OCI-LY1 (cell line): Measurements from ENCODE around the gene ASPHD1.

ENCODE experiments used
- H2AFZ ChIP-seq: fragments of 200-600 bp; sonication (generic), shearing (Covaris generic); 2 replicates; pipeline ENCODE4 v1.6.0; 2014; ENCODE audit warnings: antibody characterized with exemption, mild to moderate bottlenecking, low read length
- H3F3A ChIP-seq: fragments of 200-600 bp; sonication (generic), shearing (Covaris generic); 2 replicates; pipeline ENCODE4 v1.6.0; 2014; ENCODE audit warnings: mild to moderate bottlenecking, antibody characterized with exemption, low read length, moderate library complexity; ENCODE audit not compliant: insufficient read depth
- H3K27ac ChIP-seq: fragments of 200-600 bp; sonication (generic); 2 replicates; pipeline ENCODE4 v1.5.1; 2014; ENCODE audit warnings: low read length, mixed run types, mild to moderate bottlenecking, low read depth; ENCODE audit not compliant: poor library complexity, severe bottlenecking
- H3K27me3 ChIP-seq: fragments of 200-600 bp; sonication (generic); 2 replicates; pipeline ENCODE4 v1.6.0; 2014; ENCODE audit warnings: antibody characterized with exemption, mild to moderate bottlenecking, low read length, moderate library complexity; ENCODE audit not compliant: insufficient read depth
- H3K36me3 ChIP-seq: fragments of 200-600 bp; sonication (generic); 2 replicates; pipeline ENCODE4 v1.6.1; 2014; ENCODE audit warnings: mild to moderate bottlenecking, antibody characterized with exemption, low read length, moderate library complexity, mixed read lengths; ENCODE audit not compliant: insufficient read depth
- H3K4me1 ChIP-seq: fragments of 200-600 bp; sonication (generic); 2 replicates; pipeline ENCODE4 v1.5.1; 2014; ENCODE audit warnings: mild to moderate bottlenecking, low read length, moderate library complexity; ENCODE audit not compliant: insufficient read depth, severe bottlenecking
- H3K4me2 ChIP-seq: fragments of 200-600 bp; sonication (generic), shearing (Covaris generic); 2 replicates; pipeline ENCODE4 v1.6.1; 2014; ENCODE audit warnings: low read length
- H3K4me3 ChIP-seq: fragments of 200-600 bp; sonication (generic); 2 replicates; pipeline ENCODE4 v1.5.1; 2014; ENCODE audit warnings: low read length, low read depth, mild to moderate bottlenecking, mixed read lengths; ENCODE audit not compliant: poor library complexity, severe bottlenecking
- H3K79me2 ChIP-seq: fragments of 200-600 bp; shearing (Covaris generic); 2 replicates; pipeline ENCODE4 v1.6.1; 2016; ENCODE audit warnings: mixed run types, low read length, mixed read lengths; ENCODE audit not compliant: insufficient read depth
- H3K9ac ChIP-seq: fragments of 200-600 bp; sonication (generic), shearing (Covaris generic); 2 replicates; pipeline ENCODE4 v1.6.1; 2014; ENCODE audit warnings: mild to moderate bottlenecking, low read length, mixed read lengths
- H3K9me2 ChIP-seq: fragments of 200-600 bp; sonication (generic), shearing (Covaris generic); 2 replicates; pipeline ENCODE4 v1.6.1; 2014; ENCODE audit warnings: low read depth, mild to moderate bottlenecking, low read length, mixed read lengths
- H3K9me3 ChIP-seq: fragments of 200-600 bp; shearing (Covaris generic); 2 replicates; pipeline ENCODE4 v1.6.1; 2014; ENCODE audit warnings: low read length, mixed read lengths
- H4K20me1 ChIP-seq: fragments of 200-600 bp; sonication (generic), shearing (Covaris generic); 2 replicates; pipeline ENCODE4 v1.6.0; 2016; ENCODE audit warnings: mild to moderate bottlenecking, low read length; ENCODE audit not compliant: insufficient read depth
- EZH2 ChIP-seq: fragments of 200-600 bp; sonication (generic), shearing (Covaris generic); IDR thresholded peaks from 2 replicates; pipeline ENCODE4 v1.8.0; 2017; ENCODE audit warnings: borderline replicate concordance, mixed run types, mild to moderate bottlenecking, antibody characterized with exemption, low read length, moderate library complexity, mixed read lengths
- TF ChIP-seq, protein P1 (sequence below): fragments of 200-600 bp; sonication (generic), shearing (Covaris generic); IDR thresholded peaks from 2 replicates; pipeline ENCODE4 v1.5.1; 2017; ENCODE audit warnings: mild to moderate bottlenecking, antibody characterized with exemption, low read length, moderate library complexity, mixed read lengths

Gene ASPHD1

DNA sequence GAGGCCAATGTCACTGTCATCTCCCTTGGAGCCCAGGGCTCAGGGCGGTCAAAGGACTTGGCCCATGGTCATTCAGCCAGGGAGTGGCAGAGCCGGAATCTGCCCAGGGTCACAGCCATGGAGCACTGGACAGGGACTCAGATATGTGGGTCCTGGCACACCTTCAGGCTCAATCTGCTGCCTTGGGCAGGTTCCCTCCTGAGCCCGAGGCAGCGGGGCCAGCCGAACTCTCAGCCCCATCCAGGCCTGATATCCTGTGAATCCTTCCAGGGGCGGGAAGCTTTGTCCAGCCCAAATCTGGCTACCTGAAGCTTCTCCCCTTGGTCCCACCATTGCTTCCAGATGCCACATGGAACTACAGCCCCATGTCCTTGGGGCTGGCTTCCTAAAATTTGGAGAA, 25.1 kb upstream of the ASPHD1 start:
- TF ChIP-seq EZH2: no peak
- TF ChIP-seq, protein P1, sequence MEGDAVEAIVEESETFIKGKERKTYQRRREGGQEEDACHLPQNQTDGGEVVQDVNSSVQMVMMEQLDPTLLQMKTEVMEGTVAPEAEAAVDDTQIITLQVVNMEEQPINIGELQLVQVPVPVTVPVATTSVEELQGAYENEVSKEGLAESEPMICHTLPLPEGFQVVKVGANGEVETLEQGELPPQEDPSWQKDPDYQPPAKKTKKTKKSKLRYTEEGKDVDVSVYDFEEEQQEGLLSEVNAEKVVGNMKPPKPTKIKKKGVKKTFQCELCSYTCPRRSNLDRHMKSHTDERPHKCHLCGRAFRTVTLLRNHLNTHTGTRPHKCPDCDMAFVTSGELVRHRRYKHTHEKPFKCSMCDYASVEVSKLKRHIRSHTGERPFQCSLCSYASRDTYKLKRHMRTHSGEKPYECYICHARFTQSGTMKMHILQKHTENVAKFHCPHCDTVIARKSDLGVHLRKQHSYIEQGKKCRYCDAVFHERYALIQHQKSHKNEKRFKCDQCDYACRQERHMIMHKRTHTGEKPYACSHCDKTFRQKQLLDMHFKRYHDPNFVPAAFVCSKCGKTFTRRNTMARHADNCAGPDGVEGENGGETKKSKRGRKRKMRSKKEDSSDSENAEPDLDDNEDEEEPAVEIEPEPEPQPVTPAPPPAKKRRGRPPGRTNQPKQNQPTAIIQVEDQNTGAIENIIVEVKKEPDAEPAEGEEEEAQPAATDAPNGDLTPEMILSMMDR: no peak
- Histone ChIP-seq H3K27me3 (no peaks in the 10 kb centered on the region), H3F3A (no peaks in the 10 kb centered on the region), H3K4me1 (no peaks in the 10 kb centered on the region), H3K79me2 (no peaks in the 10 kb centered on the region), H3K9me2 (no peaks in the 10 kb centered on the region), H3K9ac (no peak overlapping the region), H3K9me3 (no peaks in the 10 kb centered on the region), H4K20me1 (no peaks in the 10 kb centered on the region), H3K4me3 (no peak overlapping the region), H2AFZ (no peak overlapping the region), H3K36me3 (no peaks in the 10 kb centered on the region), H3K4me2 (no peak overlapping the region), H3K27ac (no peak overlapping the region)

- Histone ChIP-seq H3K36me3 (no peaks in the 10 kb centered on the region), H3K27me3 (no peaks in the 10 kb centered on the region), H3K79me2 (no peaks in the 10 kb centered on the region), H4K20me1 (no peaks in the 10 kb centered on the region), H3F3A (no peaks in the 10 kb centered on the region), H3K4me3 (no peak overlapping the region), H3K4me2 (no peak overlapping the region), H3K4me1 (no peaks in the 10 kb centered on the region), H3K27ac (no peak overlapping the region), H2AFZ (no peak overlapping the region), H3K9me2 (no peaks in the 10 kb centered on the region), H3K9ac (no peak overlapping the region), H3K9me3 (no peaks in the 10 kb centered on the region)
- TF ChIP-seq EZH2: no peak
- TF ChIP-seq, protein P1: no peak
Observed at GRCh38 chr16:29876217-29876593, 24.1 kb upstream of the ASPHD1 start.

DNA sequence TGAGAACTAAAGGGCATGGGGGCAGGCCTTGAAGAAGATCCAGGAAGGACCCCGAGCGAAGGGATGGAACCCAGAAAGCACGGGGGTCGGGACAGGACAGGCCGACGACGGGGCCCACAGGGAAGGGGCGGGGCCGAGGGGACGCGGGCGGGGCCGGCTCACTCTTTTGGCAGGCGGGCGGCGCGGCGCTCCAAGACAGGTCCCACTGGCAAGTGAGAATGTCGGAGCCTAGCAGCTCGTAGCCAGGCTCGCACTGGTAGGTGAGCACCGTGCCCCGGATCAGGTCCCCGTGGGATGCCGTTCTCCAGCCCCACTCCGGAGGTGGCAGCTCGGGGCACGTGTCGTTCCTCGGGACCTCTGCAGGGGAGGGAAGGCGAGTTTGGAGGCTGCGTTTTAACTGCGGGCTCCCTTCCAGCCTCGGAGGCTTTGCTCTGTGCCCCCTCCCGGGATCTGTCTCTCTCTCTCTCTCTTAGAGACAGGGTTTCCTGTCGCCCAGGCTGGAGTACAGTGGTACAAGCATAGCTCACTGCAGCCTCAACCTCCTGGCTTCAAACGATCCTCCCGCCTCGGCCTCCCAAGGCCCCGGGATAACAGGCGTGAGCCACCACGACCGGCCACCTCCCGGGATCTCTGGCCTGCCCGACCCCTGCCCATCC, 23.6 kb upstream of the ASPHD1 start:
- H4K20me1 ChIP-seq: no peaks in the 10 kb centered on the region
- H3K9me2 ChIP-seq: no peaks in the 10 kb centered on the region
- no peaks in the 10 kb centered on the region for H3K9me3 ChIP-seq
- H3K4me1 ChIP-seq: no peaks in the 10 kb centered on the region
- no peaks in the 10 kb centered on the region for H3K27me3 ChIP-seq
- no peaks in the 10 kb centered on the region for H3F3A ChIP-seq
- H3K36me3 ChIP-seq: no peaks in the 10 kb centered on the region
- H3K9ac ChIP-seq: no peak overlapping the region
- no peaks in the 10 kb centered on the region for H3K79me2 ChIP-seq
- no peak overlapping the region for H3K27ac ChIP-seq
- no peak overlapping the region for H3K4me2 ChIP-seq
- no peak overlapping the region for H2AFZ ChIP-seq
- H3K4me3 ChIP-seq: no peak overlapping the region
- TF ChIP-seq EZH2: no peak
- TF ChIP-seq, protein P1: no peak
